ENCODE measurements around the gene MDH1.

- TF ChIP-seq CTCF (IDR thresholded peaks at IDR 0.05) = no peak
- no peak for TF ChIP-seq POLR2A (IDR thresholded peaks at IDR 0.05)
- TF ChIP-seq POLR2AphosphoS5 (IDR thresholded peaks at IDR 0.05) = no peak
These were observed 17.5 kb upstream of the MDH1 start for GRCh38 chr2:63571291-63571690.
